Endothelial cell (in vitro differentiated cells): ENCODE results near the gene SMAD7. TPM values are rescaled to one million over a fixed set of nuclear protein-coding genes. Genes with fewer than 3 reads are reported as not detected.

ENCODE experiments used
- DNase-seq: peaks from one replicate; pipeline ENCODE4 v3.0.0; 2021; ENCODE audit warnings: low spot score
- H3K27ac Mint-ChIP-seq: one replicate; pipeline ENCODE4 v1.8.0; 2021; ENCODE audit warnings: mixed read lengths, inconsistent platforms; ENCODE audit not compliant: unreplicated experiment
- H3K27me3 Mint-ChIP-seq: one replicate; pipeline ENCODE4 v1.8.0; 2021; ENCODE audit warnings: mild to moderate bottlenecking, moderate library complexity, mixed read lengths, inconsistent platforms; ENCODE audit not compliant: unreplicated experiment
- H3K36me3 Mint-ChIP-seq: one replicate; pipeline ENCODE4 v1.8.0; 2021; ENCODE audit warnings: mild to moderate bottlenecking, low read depth, mixed read lengths, inconsistent platforms; ENCODE audit not compliant: unreplicated experiment
- H3K4me1 Mint-ChIP-seq: one replicate; pipeline ENCODE4 v1.8.0; 2021; ENCODE audit warnings: mild to moderate bottlenecking, mixed read lengths, inconsistent platforms; ENCODE audit not compliant: unreplicated experiment
- H3K4me3 Mint-ChIP-seq: one replicate; pipeline ENCODE4 v1.8.0; 2021; ENCODE audit warnings: mild to moderate bottlenecking, mixed read lengths, inconsistent platforms; ENCODE audit not compliant: unreplicated experiment
- H3K9me3 Mint-ChIP-seq: one replicate; pipeline ENCODE4 v1.8.0; 2021; ENCODE audit warnings: mixed read lengths, inconsistent platforms; ENCODE audit not compliant: unreplicated experiment
- CTCF ChIP-seq: fragments of 200-600 bp; sonication (generic); IDR thresholded peaks from one replicate; pipeline ENCODE4 v1.5.0; 2021; ENCODE audit warnings: antibody characterized with exemption; ENCODE audit not compliant: unreplicated experiment
- total RNA-seq: library from RNA; stranded (reverse); fragmentation: NEBNext Ultra II Directional; extraction: Animal tissue kit (Norgen Biotek cat#: 25700); gene quantifications from one replicate; pipeline ENCODE4 v1.2.1, GENCODE V29; 2021; ENCODE audit not compliant: unreplicated experiment

Gene SMAD7
- total RNA-seq, 1 donor from 2014 or later = 30.1 TPM

GRCh38 chr18:48952287-48953103 is 1.7 kb upstream of the SMAD7 start:
- peak overlapping the region; percentile 94 for H3K27ac Mint-ChIP-seq
- no peak for TF ChIP-seq CTCF
- H3K27me3 Mint-ChIP-seq = peaks cover 4% of the 10 kb centered on the region
- peaks cover 10% of the 10 kb centered on the region for H3K36me3 Mint-ChIP-seq
- H3K9me3 Mint-ChIP-seq = no peaks in the 10 kb centered on the region
- peak; percentile 67 for DNase-seq
- H3K4me1 Mint-ChIP-seq = peaks cover 27% of the 10 kb centered on the region
- H3K4me3 Mint-ChIP-seq = peak overlapping the region; percentile 91

- Mint-ChIP-seq H3K27ac (peak overlapping the region; percentile 94), H3K9me3 (no peaks in the 10 kb centered on the region), H3K4me3 (peak overlapping the region; percentile 96), H3K4me1 (peaks cover 34% of the 10 kb centered on the region), H3K36me3 (peaks cover 10% of the 10 kb centered on the region), H3K27me3 (peaks cover 4% of the 10 kb centered on the region)
- peak; percentile 16 for TF ChIP-seq CTCF
- peak; percentile 70 for DNase-seq
Measured at GRCh38 chr18:48951448-48952286, 902 bp upstream of the SMAD7 start.

GRCh38 chr18:48949606-48950535 is 894 bp downstream of the SMAD7 start:
- peaks cover 4% of the 10 kb centered on the region for H3K27me3 Mint-ChIP-seq

GRCh38 chr18:48949050-48949605 is 1.6 kb downstream of the SMAD7 start:
- H3K27ac Mint-ChIP-seq = peak overlapping the region; percentile 22
- H3K4me3 Mint-ChIP-seq = peak overlapping the region; percentile 99
- H3K36me3 Mint-ChIP-seq = peaks cover 14% of the 10 kb centered on the region
- TF ChIP-seq CTCF = no peak
- peaks cover 37% of the 10 kb centered on the region for H3K4me1 Mint-ChIP-seq
- H3K9me3 Mint-ChIP-seq = no peaks in the 10 kb centered on the region
- H3K27me3 Mint-ChIP-seq = peaks cover 4% of the 10 kb centered on the region
- no peak for DNase-seq

More at GRCh38 chr18:48949606-48950535, 894 bp downstream of the SMAD7 start:
- Mint-ChIP-seq H3K36me3 (peaks cover 10% of the 10 kb centered on the region), H3K27ac (peak overlapping the region; percentile 77), H3K4me1 (peaks cover 30% of the 10 kb centered on the region), H3K4me3 (peak overlapping the region; percentile 99), H3K9me3 (no peaks in the 10 kb centered on the region)
- peak; percentile 17 for TF ChIP-seq CTCF
- DNase-seq = peak; percentile 55
